HUES48 (cell line): ENCODE results near the gene HLA-F.

Source experiments
- H3K27ac ChIP-seq: one replicate; pipeline ENCODE4 v1.7.0; 2013; ENCODE audit warnings: low read depth, low read length, inconsistent platforms
- H3K27me3 ChIP-seq: 2 replicates; pipeline ENCODE4 v1.6.1; 2013; ENCODE audit warnings: mild to moderate bottlenecking, low read length; ENCODE audit not compliant: control insufficient read depth, insufficient read depth
- H3K36me3 ChIP-seq: 2 replicates; pipeline ENCODE4 v1.6.1; 2013; ENCODE audit warnings: low read length; ENCODE audit not compliant: control insufficient read depth, insufficient read depth
- H3K4me1 ChIP-seq: 2 replicates; pipeline ENCODE4 v1.6.1; 2013; ENCODE audit warnings: mild to moderate bottlenecking, low read length; ENCODE audit not compliant: control insufficient read depth, insufficient read depth
- H3K4me3 ChIP-seq: 2 replicates; pipeline ENCODE4 v1.5.1; 2013; ENCODE audit warnings: mild to moderate bottlenecking, low read depth, low read length
- H3K9ac ChIP-seq: 2 replicates; pipeline ENCODE4 v1.6.1; 2013; ENCODE audit warnings: mild to moderate bottlenecking, low read depth, low read length, moderate library complexity
- H3K9me3 ChIP-seq: 2 replicates; pipeline ENCODE4 v1.6.1; 2013; ENCODE audit warnings: low read length; ENCODE audit not compliant: control insufficient read depth, insufficient read depth

Gene HLA-F

GRCh38 chr6:29736563-29736962 is 13.3 kb downstream of the HLA-F start:
- 0 out of 2 replicates have a peak, but pooled peaks cover 6% of the 10 kb centered on the region for H3K27me3 ChIP-seq
- H3K4me3 ChIP-seq = no peak overlapping the region
- no peak overlapping the region for H3K9ac ChIP-seq
- H3K36me3 ChIP-seq = no peaks in the 10 kb centered on the region
- no peaks in the 10 kb centered on the region for H3K9me3 ChIP-seq
- H3K4me1 ChIP-seq = no peaks in the 10 kb centered on the region
- H3K27ac ChIP-seq = no peak overlapping the region

DNA sequence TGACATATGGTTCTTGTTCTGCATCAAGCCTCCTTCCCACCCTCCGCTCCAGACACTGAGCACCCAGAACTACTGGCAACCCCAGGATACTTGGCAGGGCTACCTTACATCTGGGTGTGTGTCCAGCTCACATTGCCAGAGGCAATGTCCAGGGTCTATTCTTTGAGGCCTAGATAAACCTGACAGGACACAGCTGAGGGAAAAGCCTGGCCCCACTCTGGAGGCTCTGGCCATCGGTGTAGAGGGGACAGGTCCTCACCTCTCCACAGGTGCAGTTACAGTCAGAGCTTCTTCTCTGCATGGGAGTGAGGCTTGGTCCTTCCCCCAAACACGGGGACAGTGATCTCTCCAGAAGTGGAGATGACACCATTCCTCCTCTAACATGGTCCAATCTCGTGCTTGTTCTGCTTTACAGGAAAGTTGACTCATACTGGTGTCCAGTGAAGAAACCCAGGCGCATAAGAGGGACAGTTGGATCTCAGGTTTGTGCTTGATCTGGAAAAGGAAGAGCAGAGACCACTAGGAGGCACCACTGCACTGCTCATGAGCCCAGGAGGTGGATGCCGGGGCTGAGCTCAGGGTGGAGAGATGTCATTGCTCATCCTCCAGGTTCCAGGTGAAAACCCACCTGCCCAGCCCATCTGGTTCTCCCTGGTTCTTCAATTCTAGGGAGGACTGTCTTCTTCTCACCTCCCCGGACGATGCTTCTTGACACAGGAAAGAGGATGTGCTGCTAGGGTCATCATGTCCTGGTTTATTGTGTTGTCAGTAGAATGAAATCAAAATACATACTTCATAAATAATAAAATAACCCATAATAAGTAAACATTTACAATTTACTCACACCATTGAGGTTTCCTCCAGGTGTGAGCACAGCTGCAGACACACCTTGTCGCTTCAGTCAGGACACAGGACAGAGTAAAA is 14.7 kb downstream of the HLA-F start:
- H3K27ac ChIP-seq = no peak overlapping the region
- H3K36me3 ChIP-seq = no peaks in the 10 kb centered on the region
- no peak overlapping the region for H3K4me3 ChIP-seq
- H3K9ac ChIP-seq = no peak overlapping the region
- 0 out of 2 replicates have a peak, but pooled peaks cover 6% of the 10 kb centered on the region for H3K27me3 ChIP-seq
- H3K4me1 ChIP-seq = no peaks in the 10 kb centered on the region
- no peaks in the 10 kb centered on the region for H3K9me3 ChIP-seq

GRCh38 chr6:29739136-29739881 is 16.1 kb downstream of the HLA-F start:
- no peak overlapping the region for H3K27ac ChIP-seq
- no peaks in the 10 kb centered on the region for H3K4me1 ChIP-seq
- H3K4me3 ChIP-seq = no peak overlapping the region
- H3K9me3 ChIP-seq = no peaks in the 10 kb centered on the region
- H3K9ac ChIP-seq = no peak overlapping the region
- 0 out of 2 replicates have a peak, but pooled peaks cover 5% of the 10 kb centered on the region for H3K27me3 ChIP-seq
- H3K36me3 ChIP-seq = no peaks in the 10 kb centered on the region

DNA sequence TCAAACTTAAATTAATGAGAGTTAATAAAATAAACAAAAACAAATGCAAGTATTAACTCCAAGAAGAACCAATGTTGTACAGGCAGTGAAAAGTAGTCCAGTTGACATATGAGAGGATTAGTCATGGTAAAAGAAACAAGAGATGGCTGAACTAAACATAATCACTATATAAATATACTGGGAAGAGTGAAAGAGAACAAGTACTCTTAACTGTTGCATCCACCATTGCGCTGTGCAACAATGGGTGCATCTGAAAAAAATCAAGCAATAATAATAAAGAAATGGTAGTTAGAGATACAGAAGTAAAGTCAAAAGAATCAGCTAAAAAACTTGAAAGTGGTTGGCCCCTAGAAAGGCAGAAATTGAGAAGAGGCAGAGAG is 16.6 kb downstream of the HLA-F start:
- H3K4me1 ChIP-seq = no peaks in the 10 kb centered on the region
- H3K9ac ChIP-seq = no peak overlapping the region
- H3K4me3 ChIP-seq = no peak overlapping the region
- H3K27ac ChIP-seq = no peak overlapping the region
- H3K27me3 ChIP-seq = no peaks in the 10 kb centered on the region
- H3K9me3 ChIP-seq = no peaks in the 10 kb centered on the region
- no peaks in the 10 kb centered on the region for H3K36me3 ChIP-seq

DNA sequence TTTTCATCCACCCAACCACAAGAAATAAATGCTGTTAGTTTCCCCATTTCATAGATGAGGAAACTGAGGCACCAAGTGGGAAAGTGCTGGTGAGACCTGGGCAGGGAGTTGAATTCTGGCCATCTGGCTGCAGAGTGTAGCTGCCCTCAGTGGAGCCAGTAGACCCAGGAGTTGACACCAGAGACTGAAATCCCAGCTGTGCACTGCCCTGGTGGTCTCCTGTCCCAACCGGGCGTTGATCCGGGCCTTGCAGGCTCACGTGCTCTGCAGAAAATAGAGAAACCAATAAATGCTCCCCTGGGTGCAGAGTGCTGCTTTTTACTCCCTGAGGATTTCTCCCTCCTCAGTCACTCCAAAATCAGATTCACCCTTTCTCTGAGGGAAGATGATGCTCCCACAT is 18.4 kb downstream of the HLA-F start:
- Histone ChIP-seq H3K4me3 (no peak overlapping the region), H3K4me1 (no peaks in the 10 kb centered on the region), H3K9me3 (no peaks in the 10 kb centered on the region), H3K9ac (no peak overlapping the region), H3K27me3 (0 out of 2 replicates have a peak, but pooled peaks cover 3% of the 10 kb centered on the region), H3K36me3 (no peaks in the 10 kb centered on the region), H3K27ac (no peak overlapping the region)

- no peak overlapping the region for H3K4me3 ChIP-seq
- no peaks in the 10 kb centered on the region for H3K4me1 ChIP-seq
- no peak overlapping the region for H3K27ac ChIP-seq
- no peaks in the 10 kb centered on the region for H3K9me3 ChIP-seq
- no peaks in the 10 kb centered on the region for H3K36me3 ChIP-seq
- H3K27me3 ChIP-seq = peaks cover 8% of the 10 kb centered on the region; the same call in 1 of the 2 replicates
- H3K9ac ChIP-seq = no peak overlapping the region
Measured at GRCh38 chr6:29742127-29742526, 18.9 kb downstream of the HLA-F start.

- Histone ChIP-seq H3K4me3 (no peak overlapping the region), H3K9me3 (no peaks in the 10 kb centered on the region), H3K27ac (no peak overlapping the region), H3K4me1 (no peaks in the 10 kb centered on the region), H3K36me3 (no peaks in the 10 kb centered on the region), H3K27me3 (peaks cover 17% of the 10 kb centered on the region), H3K9ac (no peak overlapping the region)
Measured at GRCh38 chr6:29743025-29743424, 19.8 kb downstream of the HLA-F start.

DNA sequence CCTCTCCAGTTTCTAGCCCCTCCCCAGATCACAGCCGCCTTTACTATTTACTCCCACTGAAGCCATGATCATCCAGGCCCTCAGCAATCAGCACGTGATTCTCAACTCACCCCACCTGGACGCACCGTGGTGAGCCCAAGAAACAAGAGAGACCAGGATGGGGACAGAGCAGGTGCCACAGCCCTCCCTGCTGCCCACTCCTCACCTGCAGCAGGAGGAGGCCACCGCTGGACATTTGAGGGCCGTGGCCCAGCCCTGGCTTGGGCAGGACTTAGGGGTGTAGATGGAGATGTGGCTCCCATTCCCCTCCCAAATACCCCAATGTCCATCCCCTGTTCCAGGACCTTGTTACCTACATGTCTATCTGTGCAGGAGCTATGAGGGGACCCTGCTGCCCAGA is 20.3 kb downstream of the HLA-F start:
- Histone ChIP-seq H3K27ac (no peak overlapping the region), H3K9me3 (no peaks in the 10 kb centered on the region), H3K4me3 (no peak overlapping the region), H3K36me3 (no peaks in the 10 kb centered on the region), H3K4me1 (no peaks in the 10 kb centered on the region), H3K9ac (no peak overlapping the region), H3K27me3 (peaks cover 23% of the 10 kb centered on the region)

DNA sequence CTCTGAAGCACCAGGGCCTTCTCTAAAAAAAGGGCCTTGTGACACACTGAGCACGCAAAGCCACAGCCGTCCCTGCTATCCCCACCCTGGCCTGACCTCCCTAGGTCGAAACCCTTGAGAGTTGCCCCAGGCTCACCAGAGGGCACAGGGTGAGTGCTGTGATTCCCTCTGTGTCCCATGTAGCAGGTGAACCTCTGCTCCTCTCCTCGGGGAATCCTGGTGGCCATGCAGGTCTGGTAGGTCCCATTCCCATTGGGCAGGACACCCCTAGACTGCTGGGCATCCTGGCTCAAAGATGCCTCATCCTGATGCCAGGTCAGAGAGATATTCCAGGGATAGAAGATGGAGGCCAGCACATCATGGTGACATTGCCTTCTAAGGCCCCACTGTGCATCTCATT is 20.9 kb downstream of the HLA-F start:
- Histone ChIP-seq H3K9ac (no peak overlapping the region), H3K36me3 (no peaks in the 10 kb centered on the region), H3K27me3 (peaks cover 27% of the 10 kb centered on the region), H3K4me1 (no peaks in the 10 kb centered on the region), H3K9me3 (no peaks in the 10 kb centered on the region), H3K4me3 (no peak overlapping the region), H3K27ac (no peak overlapping the region)

DNA sequence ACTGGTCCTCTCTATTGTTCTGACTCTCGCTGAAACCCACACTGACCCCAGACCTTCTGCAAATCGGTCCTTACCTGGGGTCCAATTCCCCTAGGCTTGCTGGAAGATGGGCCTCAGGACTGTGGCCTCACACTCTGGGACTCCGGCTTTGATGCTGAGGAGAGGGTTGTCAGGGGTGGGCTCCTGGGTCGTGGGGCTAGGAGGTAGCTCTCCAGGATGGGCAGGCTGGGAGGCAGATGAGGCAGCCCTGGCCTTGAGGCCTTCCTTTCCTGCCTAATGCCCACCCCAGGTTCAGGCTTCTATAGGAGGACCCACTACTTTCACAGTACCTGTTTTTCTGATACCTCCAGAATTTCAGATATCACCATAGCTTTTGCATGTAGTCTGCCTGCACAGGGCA is 21.4 kb downstream of the HLA-F start:
- Histone ChIP-seq H3K4me3 (no peak overlapping the region), H3K27ac (no peak overlapping the region), H3K9ac (no peak overlapping the region), H3K4me1 (peaks cover 4% of the 10 kb centered on the region; the same call in 1 of the 2 replicates), H3K27me3 (peaks cover 32% of the 10 kb centered on the region), H3K36me3 (no peaks in the 10 kb centered on the region), H3K9me3 (no peaks in the 10 kb centered on the region)

DNA sequence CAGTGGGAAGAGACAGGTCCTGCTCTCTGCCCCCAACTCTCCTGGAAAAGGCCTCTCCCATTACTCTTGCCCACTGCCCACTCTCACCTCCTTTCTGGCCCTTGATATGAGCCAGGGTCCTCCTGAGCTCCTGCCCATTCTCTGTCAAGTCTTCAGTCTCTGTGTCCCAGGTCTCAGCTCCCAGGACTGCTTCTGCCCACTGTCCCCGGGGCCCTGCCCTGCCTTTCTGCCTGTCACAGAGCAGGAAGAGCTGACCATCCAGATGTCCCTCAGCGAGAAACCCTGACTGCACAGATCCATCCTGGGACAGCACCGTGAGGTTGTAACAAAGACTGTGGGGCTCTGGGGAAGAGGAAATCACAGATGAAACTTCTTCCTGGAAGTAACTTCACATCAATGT is 22.2 kb downstream of the HLA-F start:
- H3K4me3 ChIP-seq = no peak overlapping the region
- H3K27me3 ChIP-seq = peaks cover 39% of the 10 kb centered on the region
- no peak overlapping the region for H3K9ac ChIP-seq
- H3K4me1 ChIP-seq = peaks cover 4% of the 10 kb centered on the region; the same call in 1 of the 2 replicates
- H3K36me3 ChIP-seq = no peaks in the 10 kb centered on the region
- H3K9me3 ChIP-seq = no peaks in the 10 kb centered on the region
- no peak overlapping the region for H3K27ac ChIP-seq
